ENCODE data around the gene KIF26B. TPM values are rescaled to one million over a fixed set of nuclear protein-coding genes. Genes with fewer than 3 reads are reported as not detected.
A peak's percentile ranks its signal among the peaks of the same experiment; 100 is the strongest.

KIF26B gene
- total and polyA plus RNA-seq, 2 experiments from 2014 or later = 0.03 to 0.76 TPM

DNA sequence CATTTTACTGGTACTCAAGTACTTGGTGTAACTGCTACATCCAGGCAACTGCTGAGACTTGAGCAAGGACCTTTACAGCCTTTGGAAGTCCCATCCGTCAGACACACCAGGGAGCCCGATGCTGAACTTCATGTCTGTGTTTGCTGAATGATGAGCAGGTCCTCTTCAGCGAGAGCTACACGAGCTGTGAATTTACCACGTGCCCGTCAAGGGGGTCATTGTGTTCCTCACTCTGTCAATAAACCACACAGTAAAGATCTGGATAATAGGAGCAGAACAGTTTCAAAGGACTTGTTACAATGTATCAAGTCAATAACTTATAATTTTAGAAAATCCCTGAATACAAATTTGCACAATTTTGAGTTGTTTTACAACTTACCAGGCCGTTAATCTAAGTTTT lies 427.2 kb downstream of the KIF26B start (continued):
- TF ChIP-seq ZNF462 (CRISPR knock-in tag; IDR thresholded peaks at IDR 0.05) = no peak

- H3K4me1 Mint-ChIP-seq = peaks cover 2% of the 10 kb centered on the region; the same call in 1 of the 3 replicates
- no peak overlapping the region for H3K27ac Mint-ChIP-seq
- no peaks in the 10 kb centered on the region for H3K9me2 ChIP-seq (ENCODE audit: insufficient read depth)
- no peak overlapping the region for H3K4me2 ChIP-seq
- no peak overlapping the region for H3K27ac ChIP-seq (ENCODE audit: low read depth)
- ATAC-seq = no peak
- H3K9me3 Mint-ChIP-seq = no peaks in the 10 kb centered on the region
- peaks cover 3% of the 10 kb centered on the region for H3K27me3 Mint-ChIP-seq (ENCODE audit: insufficient read depth, low read depth, poor library complexity)
- no peak for DNase-seq (ENCODE audit: low spot score)
- H3K79me2 ChIP-seq (replicated peaks; ENCODE audit: insufficient read depth) = no peaks in the 10 kb centered on the region
- no peak overlapping the region for H3K4me3 ChIP-seq
- H3F3A ChIP-seq (replicated peaks; ENCODE audit: low read depth) = no peaks in the 10 kb centered on the region
- H3K4me1 ChIP-seq (ENCODE audit: insufficient read depth) = no peaks in the 10 kb centered on the region
- no peaks in the 10 kb centered on the region for H3K27me3 ChIP-seq (ENCODE audit: insufficient read depth)
- no peak overlapping the region for H3K4me3 Mint-ChIP-seq
- H3K36me3 ChIP-seq (ENCODE audit: insufficient read depth) = no peaks in the 10 kb centered on the region
- H2AFZ ChIP-seq = 0 out of 2 replicates have a peak overlapping the region, but pooled peaks have one; percentile 23
- H4K20me1 ChIP-seq (replicated peaks; ENCODE audit: insufficient read depth) = no peaks in the 10 kb centered on the region
- H3K36me3 Mint-ChIP-seq (ENCODE audit: low read depth) = no peaks in the 10 kb centered on the region
- TF ChIP-seq CTCF (conservative IDR thresholded peaks at IDR 0.05; ENCODE audit: low read depth in 2 of 2) (no peak), ZNF462 (CRISPR knock-in tag; IDR thresholded peaks at IDR 0.05) (no peak), CREB1 (CRISPR knock-in tag; IDR thresholded peaks at IDR 0.05; ENCODE audit: low read depth) (no peak), NANOG (IDR thresholded peaks at IDR 0.05; ENCODE audit: borderline replicate concordance) (no peak), ZNF114 (CRISPR knock-in tag; IDR thresholded peaks at IDR 0.05) (no peak), STAT1 (IDR thresholded peaks at IDR 0.05; ENCODE audit: unreplicated experiment) (no peak), POLR2AphosphoS5 (IDR thresholded peaks at IDR 0.05; ENCODE audit: low read depth) (no peak)
Observed at GRCh38 chr1:245583081-245583480, 428.3 kb downstream of the KIF26B start.
